DOHH2 (cell line): Measurements from ENCODE around the gene PDZRN3.

ENCODE experiments used
- CTCF ChIP-seq: fragments of 200-600 bp; sonication (generic); IDR thresholded peaks from one replicate; pipeline ENCODE4 v1.5.1; 2014; ENCODE audit warnings: antibody characterized with exemption, mild to moderate bottlenecking, low read depth, low read length; ENCODE audit not compliant: poor library complexity, severe bottlenecking
- EZH2phosphoT487 ChIP-seq: fragments of 200-600 bp; sonication (generic); IDR thresholded peaks from 2 replicates; pipeline ENCODE4 v1.6.1; 2017; ENCODE audit warnings: borderline replicate concordance, mild to moderate bottlenecking, antibody characterized with exemption, low read length, moderate library complexity, mixed read lengths

GRCh38 chr3:73561494-73561893, 63.2 kb downstream of the PDZRN3 start:
- no peak for TF ChIP-seq EZH2phosphoT487
- TF ChIP-seq CTCF, result no peak
